ENCODE data around the gene CCDC6. TPM values are rescaled to one million over a fixed set of nuclear protein-coding genes. Genes with fewer than 3 reads are reported as not detected.

Gene CCDC6
- total and polyA plus RNA-seq, 11 donors, result 3.7 to 47.1 (median 17.4) TPM

GRCh38 chr10:59807629-59808620 is 98.4 kb downstream of the CCDC6 start:
- H3K9me3 ChIP-seq, result no peaks in the 10 kb centered on the region
- peak; percentile 95 to 96 (median 95) for ATAC-seq
- peak overlapping the region in 8 of 12 donors; percentile 10 to 69 (median 40) for H3K27ac ChIP-seq
- intact Hi-C loops (cut with DNase I), result loop anchor here in 8 of 10 donors (2.0 to 10.0 kb wide), 4 partner anchors 101 to 573 kb away; partner anchors contain the start of gene SLC16A9 (in 1 of the 8)
- H3K36me3 ChIP-seq, result peaks cover 0 to 96% (median 82%) of the 10 kb centered on the region in 9 donors
- H3K4me1 ChIP-seq, result peaks cover 0 to 22% (median 2%) of the 10 kb centered on the region in 12 donors
- H3K27me3 ChIP-seq, result no peaks in the 10 kb centered on the region
- peak; percentile 62 to 89 (median 68) for DNase-seq
- no peak overlapping the region for H3K4me3 ChIP-seq
- TF ChIP-seq CTCF (IDR thresholded peaks at IDR 0.05) (no peak), POLR2A (IDR thresholded peaks at IDR 0.05) (no peak)
- 70 to 76% (median 72%) methylated on average over 8 to 9 of the region's 9 CpGs for WGBS, 4 donors

- ATAC-seq, result no peak
- H3K36me3 ChIP-seq, result peaks cover 0 to 83% (median 62%) of the 10 kb centered on the region in 9 donors
These were observed 101.3 kb downstream of the CCDC6 start for GRCh38 chr10:59805014-59805413.

GRCh38 chr10:59804220-59804619 is 102.1 kb downstream of the CCDC6 start:
- H3K27me3 ChIP-seq, result no peaks in the 10 kb centered on the region
- no peak overlapping the region for H3K4me3 ChIP-seq
- H3K4me1 ChIP-seq, result peaks cover 0 to 22% (median 2%) of the 10 kb centered on the region in 12 donors
- intact Hi-C loops (cut with DNase I), result loop anchor here in 1 of 10 donors (10.0 kb wide), 1 partner anchor 569 kb away; no protein-coding TSS in a partner anchor
- WGBS, 4 donors, result 94 to 97% (median 95%) methylated on average over 4 of the region's 4 CpGs
- no peak for ATAC-seq
- no peak for DNase-seq
- no peaks in the 10 kb centered on the region for H3K9me3 ChIP-seq
- peaks cover 0 to 82% (median 62%) of the 10 kb centered on the region in 9 donors for H3K36me3 ChIP-seq
- H3K27ac ChIP-seq, result no peak overlapping the region
- TF ChIP-seq CTCF (IDR thresholded peaks at IDR 0.05) (no peak), POLR2A (IDR thresholded peaks at IDR 0.05) (no peak)

More at GRCh38 chr10:59805014-59805413, 101.3 kb downstream of the CCDC6 start:
- peak in 11 of 12 donors; percentile 5 to 49 (median 29) for TF ChIP-seq CTCF (IDR thresholded peaks at IDR 0.05)
- TF ChIP-seq POLR2A (IDR thresholded peaks at IDR 0.05), result no peak
- Histone ChIP-seq H3K27me3 (no peaks in the 10 kb centered on the region), H3K9me3 (no peaks in the 10 kb centered on the region), H3K27ac (no peak overlapping the region), H3K4me3 (no peak overlapping the region), H3K4me1 (peaks cover 0 to 23% (median 2%) of the 10 kb centered on the region in 12 donors)
- WGBS, 4 donors, result 86 to 95% (median 88%) methylated on average over 6 of the region's 6 CpGs
- intact Hi-C loops (cut with DNase I), result loop anchor here in 7 of 10 donors (5.0 to 10.0 kb wide), 3 partner anchors 98 to 570 kb away; partner anchors contain the start of gene SLC16A9 (in 1 of the 7)
- DNase-seq, result peak in 1 of 5 donors; percentile 27

GRCh38 chr10:59803714-59804113 is 102.6 kb downstream of the CCDC6 start:
- Histone ChIP-seq H3K4me1 (peaks cover 0 to 17% (median 0%) of the 10 kb centered on the region in 12 donors), H3K4me3 (no peak overlapping the region), H3K27ac (peak overlapping the region in 1 of 12 donors; percentile 5), H3K27me3 (no peaks in the 10 kb centered on the region), H3K36me3 (peaks cover 0 to 81% (median 65%) of the 10 kb centered on the region in 9 donors), H3K9me3 (no peaks in the 10 kb centered on the region)
- no peak for TF ChIP-seq POLR2A (IDR thresholded peaks at IDR 0.05)
- TF ChIP-seq CTCF (IDR thresholded peaks at IDR 0.05), result no peak
- no peak for DNase-seq
- 60 to 93% (median 77%) methylated on average over 1 of the region's 1 CpG for WGBS, 4 donors
- intact Hi-C loops (cut with DNase I), result loop anchor here in 1 of 10 donors (10.0 kb wide), 1 partner anchor 569 kb away; no protein-coding TSS in a partner anchor
- no peak for ATAC-seq
